MM.1S (cell line): ENCODE results near the gene GBGT1.

Experiments used
- EZH2 ChIP-seq: fragments of 300-600 bp; sonication (generic); optimal IDR thresholded peaks from 2 replicates; pipeline ENCODE3; 2017; ENCODE audit warnings: low read depth, mild to moderate bottlenecking, antibody characterized with exemption, low read length, mixed read lengths
- EZH2phosphoT487 ChIP-seq: fragments of 300-600 bp; sonication (generic); IDR thresholded peaks from 2 replicates; pipeline ENCODE4 v1.6.1; 2018; ENCODE audit warnings: antibody characterized with exemption, low read length
- TF ChIP-seq, protein P1 (sequence below): fragments of 300-600 bp; sonication (generic); IDR thresholded peaks from 2 replicates; pipeline ENCODE4 v1.5.1; 2016; ENCODE audit warnings: antibody characterized with exemption, low read length, mixed read lengths

- TF ChIP-seq EZH2 (no peak), EZH2phosphoT487 (no peak)
- TF ChIP-seq, protein P1, sequence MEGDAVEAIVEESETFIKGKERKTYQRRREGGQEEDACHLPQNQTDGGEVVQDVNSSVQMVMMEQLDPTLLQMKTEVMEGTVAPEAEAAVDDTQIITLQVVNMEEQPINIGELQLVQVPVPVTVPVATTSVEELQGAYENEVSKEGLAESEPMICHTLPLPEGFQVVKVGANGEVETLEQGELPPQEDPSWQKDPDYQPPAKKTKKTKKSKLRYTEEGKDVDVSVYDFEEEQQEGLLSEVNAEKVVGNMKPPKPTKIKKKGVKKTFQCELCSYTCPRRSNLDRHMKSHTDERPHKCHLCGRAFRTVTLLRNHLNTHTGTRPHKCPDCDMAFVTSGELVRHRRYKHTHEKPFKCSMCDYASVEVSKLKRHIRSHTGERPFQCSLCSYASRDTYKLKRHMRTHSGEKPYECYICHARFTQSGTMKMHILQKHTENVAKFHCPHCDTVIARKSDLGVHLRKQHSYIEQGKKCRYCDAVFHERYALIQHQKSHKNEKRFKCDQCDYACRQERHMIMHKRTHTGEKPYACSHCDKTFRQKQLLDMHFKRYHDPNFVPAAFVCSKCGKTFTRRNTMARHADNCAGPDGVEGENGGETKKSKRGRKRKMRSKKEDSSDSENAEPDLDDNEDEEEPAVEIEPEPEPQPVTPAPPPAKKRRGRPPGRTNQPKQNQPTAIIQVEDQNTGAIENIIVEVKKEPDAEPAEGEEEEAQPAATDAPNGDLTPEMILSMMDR, result no peak
Observed at GRCh38 chr9:133186736-133187135, 23.0 kb upstream of the GBGT1 start.
